OCI-LY1 (cell line): ENCODE results near the gene TTC3.

Experiments
- CTCF ChIP-seq: fragments of 200-600 bp; sonication (generic), shearing (Covaris generic); IDR thresholded peaks from 2 replicates; pipeline ENCODE4 v1.5.1; 2017; ENCODE audit warnings: mild to moderate bottlenecking, antibody characterized with exemption, low read length, moderate library complexity, mixed read lengths
- EZH2 ChIP-seq: fragments of 200-600 bp; sonication (generic), shearing (Covaris generic); IDR thresholded peaks from 2 replicates; pipeline ENCODE4 v1.8.0; 2017; ENCODE audit warnings: borderline replicate concordance, mixed run types, mild to moderate bottlenecking, antibody characterized with exemption, low read length, moderate library complexity, mixed read lengths

GRCh38 chr21:37074197-37074510 lies 1.1 kb downstream of the TTC3 start:
- TF ChIP-seq EZH2: no peak
- TF ChIP-seq CTCF: no peak
